Stimulated activated CD8-positive, alpha-beta memory T cell treated with anti-CD3 and anti-CD28 coated beads, Interleukin-7, amount 100 ng/mL, for 48 hours (primary cell): ENCODE data around the gene SLC51B.
"Not testable (repeated sequence)": the region's sequence is repeated elsewhere in the genome, so short reads cannot be mapped to it uniquely, and the experiment has no call there.

Experiments
- DNase-seq, 2 donors: peaks; one replicate each; pipeline ENCODE4 v3.0.0-alpha.2; 2020; ENCODE audit warnings: low read depth in 1 of 2; ENCODE audit errors: extremely low read depth in 1 of 2

The SLC51B gene

DNA sequence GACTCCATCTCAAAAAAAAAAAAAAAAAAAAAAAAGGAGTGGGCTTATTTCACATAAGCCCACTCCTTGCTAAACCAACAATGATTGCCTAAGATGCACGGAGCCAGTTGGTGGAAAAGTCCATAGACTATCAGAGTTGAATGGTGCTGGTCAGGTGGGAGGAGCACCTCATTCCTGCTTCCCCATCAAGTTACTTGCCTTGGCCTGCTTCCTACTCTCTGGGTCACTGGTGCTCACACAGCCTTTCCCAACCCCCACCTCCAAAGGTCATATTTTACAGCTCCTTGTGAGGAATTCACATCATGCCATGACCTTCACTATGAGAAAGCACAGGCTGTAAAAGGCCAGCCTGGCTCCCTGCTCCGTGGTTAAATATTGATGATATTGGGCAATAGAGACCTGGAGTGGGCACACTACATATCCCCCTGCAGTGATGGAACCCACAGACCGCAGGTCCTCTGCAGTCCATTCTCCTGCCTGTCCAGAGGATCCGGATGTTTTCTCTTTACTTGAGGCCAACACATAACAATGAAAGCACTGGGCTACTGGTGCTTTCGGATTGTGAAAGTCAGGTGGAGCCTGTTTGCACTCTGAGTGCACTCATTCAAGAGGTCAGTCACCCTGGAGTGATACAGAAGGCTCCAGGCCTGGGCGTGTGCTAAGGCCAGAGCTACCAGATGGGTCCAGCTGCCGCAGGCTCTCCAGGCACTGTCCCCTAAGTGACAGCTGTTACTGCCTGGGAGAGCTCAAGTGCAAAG, at the start of gene SLC51B:
Gene SLC51B, plus strand, starts transcription at position 664 of the 758 bp plus-strand sequence. CDS start 4,618 bp downstream, outside the sequence.
- no peak for DNase-seq

DNA sequence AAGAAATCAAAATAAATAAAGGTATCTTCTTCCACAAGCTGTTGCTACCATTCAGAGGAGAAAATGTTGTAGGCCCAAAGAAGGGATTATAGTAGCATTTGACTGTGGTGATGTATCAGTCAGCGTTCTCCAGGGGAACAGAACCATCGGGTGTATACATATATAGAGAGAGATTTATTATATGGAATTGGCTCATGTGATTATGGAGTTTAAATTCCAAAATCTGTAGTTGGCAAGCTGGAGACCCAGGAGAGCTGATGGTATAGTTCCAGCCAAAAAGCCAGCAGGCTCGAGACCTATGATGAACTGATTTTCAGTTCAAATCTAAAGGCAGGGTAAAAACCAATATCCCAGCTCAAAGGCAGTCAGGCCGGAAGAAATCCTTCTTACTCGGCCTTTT, 48.1 kb upstream of the SLC51B start:
- DNase-seq, result no peak

DNA sequence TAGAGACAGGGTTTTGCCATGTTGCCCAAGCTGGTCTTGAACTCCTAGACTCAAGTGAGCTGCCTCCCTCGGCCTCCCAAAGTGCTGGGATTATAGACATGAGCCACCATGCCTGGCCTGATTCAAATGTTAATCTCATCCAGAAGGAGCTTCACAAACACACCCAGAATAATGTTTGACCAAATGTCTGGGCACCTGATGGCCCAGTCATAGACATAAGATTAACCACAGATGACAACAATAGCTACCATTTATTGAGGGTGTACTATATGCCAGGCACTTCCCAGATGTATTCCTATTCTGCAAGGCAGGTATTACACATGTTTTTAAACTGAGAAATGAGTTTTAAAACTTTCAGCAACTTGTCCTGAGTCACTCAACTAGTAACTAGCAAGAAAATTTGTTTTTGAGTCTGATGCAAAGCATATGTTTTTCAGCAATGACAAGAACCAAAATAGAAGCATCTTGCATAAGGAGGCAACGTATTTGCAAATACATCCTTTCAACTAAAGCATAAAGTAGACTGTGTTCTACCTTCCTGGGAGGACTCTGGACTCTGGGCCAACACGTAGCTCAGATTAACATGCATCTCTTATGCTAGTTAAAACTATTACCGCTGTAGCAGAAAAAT, 47.3 kb upstream of the SLC51B start:
- DNase-seq, result no peak

DNA sequence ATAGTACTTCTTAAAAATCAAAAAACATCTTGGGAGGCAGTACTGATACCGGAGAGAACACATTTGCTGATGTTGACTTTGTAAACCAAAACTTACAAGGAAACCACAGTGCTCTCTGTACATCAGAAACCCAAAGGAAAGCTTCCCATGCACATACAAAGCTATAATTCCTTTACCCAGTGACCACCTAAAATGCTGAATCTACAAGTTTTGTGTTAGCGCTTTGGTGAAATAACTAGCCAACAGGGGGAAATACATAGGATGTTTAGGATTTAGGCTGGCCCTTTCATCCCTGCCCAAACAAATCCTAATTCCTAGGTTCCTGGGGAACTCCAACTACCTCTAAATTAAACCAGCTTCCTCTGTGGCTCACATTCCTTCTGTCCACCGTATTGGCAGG, 40.2 kb upstream of the SLC51B start:
- DNase-seq, result no peak

DNA sequence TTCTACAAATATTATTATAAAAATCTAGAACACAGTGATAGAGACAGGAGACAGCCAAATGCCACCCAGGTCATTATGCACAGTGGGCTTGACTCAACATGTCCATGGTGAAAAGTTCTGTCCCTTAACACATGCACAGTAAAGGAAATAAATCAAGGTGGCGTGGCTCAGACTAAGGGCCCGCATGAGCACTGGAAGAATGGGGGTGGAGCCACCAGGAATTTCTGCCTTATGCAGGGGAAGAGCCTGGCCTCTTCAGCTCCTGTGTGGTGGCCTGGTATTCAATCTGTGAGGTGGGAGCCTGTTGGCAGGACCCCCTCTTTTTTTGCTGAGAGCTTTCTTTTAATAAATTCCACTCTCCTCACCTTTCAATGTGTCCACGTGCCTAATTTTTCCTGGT, 38.3 kb upstream of the SLC51B start:
- DNase-seq, result no peak

DNA sequence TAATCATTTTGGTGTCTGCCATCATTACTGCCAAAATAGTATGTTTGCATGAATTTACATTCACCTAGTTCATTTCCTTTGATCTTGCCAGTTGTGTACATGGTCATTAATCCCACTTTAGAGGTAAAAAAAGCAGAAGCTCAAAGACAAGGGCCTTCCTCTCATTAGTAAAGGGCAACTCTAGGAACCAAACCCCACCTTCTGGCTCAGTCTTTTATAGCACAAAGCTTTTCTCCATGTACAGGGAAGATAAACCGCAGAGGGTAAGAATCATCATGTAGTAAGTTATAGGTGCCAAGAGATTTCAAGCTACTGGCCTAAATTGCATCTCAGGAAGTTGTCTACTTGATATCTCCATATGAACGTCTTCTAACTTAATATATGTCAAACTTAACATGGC, 36.2 kb upstream of the SLC51B start:
- DNase-seq, result no peak

DNA sequence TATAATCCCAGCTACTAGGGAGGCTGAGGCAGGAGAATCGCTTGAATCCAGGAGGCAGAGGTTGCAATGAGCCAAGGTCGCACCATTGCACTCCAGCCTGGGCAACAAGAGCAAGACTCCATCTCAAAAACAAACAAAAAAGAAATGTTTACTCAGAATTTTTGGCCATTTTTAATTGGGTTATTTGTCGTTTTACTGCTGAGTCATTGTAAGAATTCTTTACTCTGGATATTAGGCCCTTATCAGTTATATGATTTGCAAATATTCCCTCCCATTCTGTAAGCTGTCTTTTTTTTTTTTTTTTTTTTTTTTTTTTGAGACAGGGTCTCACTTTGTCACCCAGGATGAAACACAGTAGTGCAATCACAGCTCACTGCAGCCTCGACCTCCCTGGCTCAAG, 34.0 kb upstream of the SLC51B start:
- DNase-seq, result not testable (repeated sequence)

DNA sequence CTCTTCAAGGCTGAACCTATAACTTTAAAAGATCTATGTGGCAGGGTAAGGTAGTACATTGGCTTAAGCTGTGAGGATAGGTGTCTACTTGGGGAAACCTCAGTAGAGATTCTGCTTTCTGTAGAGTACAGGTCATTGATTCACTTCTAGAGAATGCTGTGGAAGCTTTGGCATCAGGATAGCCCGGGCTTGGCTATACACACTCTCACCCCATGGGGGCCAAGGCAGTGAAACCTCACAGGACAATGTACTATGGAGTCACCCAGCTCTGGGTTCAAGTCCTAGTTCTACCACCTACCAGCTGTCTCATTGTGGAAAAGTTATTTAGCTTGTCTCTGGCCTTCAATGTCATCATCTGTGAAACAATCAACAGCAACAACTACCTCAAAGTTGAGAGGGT, 24.8 kb upstream of the SLC51B start:
- DNase-seq, result no peak

DNA sequence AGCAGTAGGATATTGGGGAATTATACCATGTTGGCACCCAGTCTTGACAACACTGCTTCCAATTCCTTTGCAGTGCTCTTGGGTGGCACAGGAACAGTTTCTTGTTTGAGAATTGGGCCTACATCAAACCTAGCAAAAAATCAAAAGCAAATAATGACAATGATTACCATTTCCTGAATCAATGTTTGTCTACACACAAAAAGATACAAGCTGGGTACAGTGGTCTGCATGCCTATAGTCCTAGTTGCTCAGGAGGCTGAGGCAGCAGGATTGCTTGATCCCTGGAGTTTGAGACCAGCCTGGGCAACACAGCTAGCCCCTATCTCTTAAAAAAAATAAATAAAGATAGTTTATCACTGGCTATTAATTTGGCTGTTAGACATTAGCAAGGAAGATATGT, 23.7 kb upstream of the SLC51B start:
- DNase-seq, result no peak

DNA sequence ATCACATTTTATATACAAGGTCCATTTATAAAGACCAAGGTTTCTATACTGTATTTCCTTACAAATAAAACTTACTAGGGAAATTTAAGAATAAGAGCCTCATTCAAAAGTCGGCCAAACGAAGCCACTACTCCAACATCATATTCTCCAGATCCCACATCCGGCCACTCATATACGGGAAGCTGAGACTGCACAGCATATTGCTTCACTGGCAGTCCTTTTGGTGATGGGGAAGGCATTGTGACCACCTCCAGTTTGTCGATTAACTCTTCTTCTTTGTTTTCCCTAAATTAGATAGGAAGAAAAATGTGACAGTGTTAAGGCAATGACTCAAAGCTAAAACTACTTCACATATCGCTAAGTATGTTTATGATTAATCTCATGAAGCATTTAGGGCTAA, 18.4 kb upstream of the SLC51B start:
- no peak for DNase-seq

DNA sequence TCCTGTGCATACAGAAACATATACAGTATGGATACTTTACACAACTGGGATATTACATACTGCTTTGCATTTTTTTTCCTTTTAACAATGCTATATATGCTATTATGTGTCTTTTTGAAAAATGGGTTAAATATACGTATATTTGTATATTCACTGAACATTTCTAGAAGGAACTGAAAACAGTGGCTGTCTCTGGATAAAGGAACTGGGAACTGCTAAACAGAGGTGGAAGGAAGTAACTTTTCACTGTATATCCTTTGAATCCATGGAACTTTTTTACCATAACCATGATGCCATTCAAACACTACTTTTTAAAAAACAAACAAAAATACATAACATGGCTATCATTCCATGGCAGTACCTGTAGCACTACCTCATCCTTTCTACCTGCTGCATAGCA, 17.6 kb upstream of the SLC51B start:
- DNase-seq, result no peak

DNA sequence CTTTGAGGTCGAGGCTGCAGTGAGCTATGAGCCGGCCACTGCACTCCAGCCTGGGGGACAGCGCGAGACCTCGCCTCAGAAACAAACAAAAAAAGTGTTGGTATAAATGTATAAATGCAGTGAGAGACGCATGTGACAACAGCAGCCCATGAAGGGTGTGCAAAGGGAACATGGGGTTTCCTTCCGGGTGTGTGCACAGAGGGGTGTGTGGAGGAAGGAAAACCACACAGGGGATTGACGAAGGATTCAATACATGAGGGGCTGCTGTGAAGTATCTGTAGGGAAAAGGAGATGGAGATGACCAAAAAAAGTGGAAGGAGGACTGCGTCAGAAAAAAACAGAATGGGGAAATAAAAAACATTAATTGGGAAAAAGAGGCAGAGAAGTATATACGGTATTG, 16.8 kb upstream of the SLC51B start:
- no peak for DNase-seq

DNA sequence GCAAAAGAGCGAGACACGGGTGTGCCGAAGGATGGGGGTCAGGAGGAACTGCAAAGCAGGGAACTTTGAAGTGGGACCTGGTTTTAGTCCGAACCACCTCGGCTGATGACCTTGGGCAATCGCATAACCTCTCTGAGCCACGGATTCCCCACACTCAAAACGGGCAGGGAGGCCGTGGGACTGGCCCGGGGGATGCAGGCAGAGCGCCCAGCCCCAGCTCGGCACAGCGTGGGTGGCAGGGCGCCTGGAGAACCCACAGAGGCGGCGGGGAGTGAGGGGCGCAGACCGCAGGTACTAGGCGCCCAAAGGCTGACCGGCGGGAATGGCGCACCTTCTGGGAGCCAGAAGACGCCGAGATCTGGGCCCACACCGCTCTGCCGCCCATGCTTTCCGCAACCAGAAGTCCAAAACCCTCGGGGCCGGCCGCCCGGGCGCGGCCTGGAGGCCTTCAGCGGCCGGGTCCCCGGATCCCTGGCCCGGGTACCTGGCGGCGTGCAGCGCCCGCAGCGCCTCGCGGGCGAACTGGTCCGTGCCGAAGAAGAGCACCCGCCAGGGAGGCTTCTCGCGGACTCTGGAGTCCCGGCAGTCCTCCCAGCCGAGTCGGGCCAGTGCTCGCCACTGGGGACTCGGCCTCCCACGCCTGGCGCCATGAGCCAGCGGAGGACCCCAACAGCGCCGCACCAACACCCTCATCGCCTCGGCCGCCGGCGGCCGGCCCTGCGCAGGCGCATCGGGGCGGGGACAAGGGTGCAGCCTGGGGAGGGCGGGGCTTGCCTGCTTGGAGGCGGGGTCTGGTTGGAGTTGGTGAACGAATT, 16.1 kb upstream of the SLC51B start, which contains the start of gene MTFMT:
Gene MTFMT, minus strand, starts transcription at position 719 of the 815 bp plus-strand sequence. Its CDS starts 26 bp downstream, at position 693.
- peak; percentile 82 to 90 for DNase-seq

DNA sequence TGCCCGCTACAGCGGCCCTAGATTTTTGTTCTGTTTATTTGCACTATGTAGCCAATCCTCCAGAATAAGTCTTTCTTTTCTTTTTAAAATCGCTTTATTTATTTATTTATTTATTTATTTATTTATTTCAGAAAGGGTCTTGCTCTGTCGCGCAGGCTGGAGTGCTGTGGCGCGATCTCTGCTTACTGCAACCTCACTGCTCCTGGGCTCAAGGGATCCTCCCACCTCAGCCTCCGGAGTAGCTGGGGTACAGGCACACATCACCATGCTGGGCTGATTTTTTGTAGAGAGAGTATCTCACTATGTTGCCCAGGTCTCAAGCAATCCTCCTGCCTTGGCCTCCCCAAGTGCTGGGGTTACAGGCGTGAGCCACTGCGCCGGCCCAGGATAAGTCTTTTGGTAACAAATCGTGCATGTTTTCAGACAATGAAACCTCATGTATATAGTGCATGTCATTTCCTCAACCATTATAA, 15.4 kb upstream of the SLC51B start:
- DNase-seq, result no peak

DNA sequence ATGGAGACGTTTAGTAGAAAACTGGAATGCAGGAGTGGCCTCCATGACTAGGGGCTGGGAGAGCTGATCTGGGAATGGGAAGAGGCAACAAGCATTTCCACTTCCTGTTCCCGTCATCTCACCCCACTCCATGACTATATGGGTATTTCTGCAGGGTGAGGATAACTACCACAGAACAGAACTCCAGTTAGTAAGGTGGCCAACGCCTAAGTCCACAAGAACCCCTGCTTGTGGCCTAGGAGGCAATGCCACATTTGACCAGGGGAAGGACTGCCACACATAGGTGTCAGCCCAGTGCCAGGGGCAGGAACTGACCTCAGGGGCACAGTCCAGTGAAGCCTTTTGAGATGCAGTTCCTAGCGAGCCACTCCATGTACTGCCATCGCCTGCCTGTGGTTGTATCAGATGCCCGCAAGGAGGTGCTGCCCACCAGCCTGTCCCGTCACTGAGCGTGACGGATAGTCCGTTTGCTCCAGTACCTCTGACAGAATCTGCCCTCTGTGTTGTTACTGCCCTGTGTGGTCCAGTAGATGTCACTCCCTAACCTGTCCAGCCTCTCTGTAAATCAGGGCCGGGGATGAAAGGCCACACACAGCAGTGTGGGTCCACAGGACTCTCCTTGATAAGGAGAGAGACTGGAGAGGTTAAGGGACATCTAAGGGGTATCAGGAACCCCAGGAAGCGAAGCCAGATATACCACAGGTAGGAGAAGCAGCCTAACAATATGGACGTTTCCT, 12.2 kb upstream of the SLC51B start:
- DNase-seq, result peak; percentile 9 to 23

DNA sequence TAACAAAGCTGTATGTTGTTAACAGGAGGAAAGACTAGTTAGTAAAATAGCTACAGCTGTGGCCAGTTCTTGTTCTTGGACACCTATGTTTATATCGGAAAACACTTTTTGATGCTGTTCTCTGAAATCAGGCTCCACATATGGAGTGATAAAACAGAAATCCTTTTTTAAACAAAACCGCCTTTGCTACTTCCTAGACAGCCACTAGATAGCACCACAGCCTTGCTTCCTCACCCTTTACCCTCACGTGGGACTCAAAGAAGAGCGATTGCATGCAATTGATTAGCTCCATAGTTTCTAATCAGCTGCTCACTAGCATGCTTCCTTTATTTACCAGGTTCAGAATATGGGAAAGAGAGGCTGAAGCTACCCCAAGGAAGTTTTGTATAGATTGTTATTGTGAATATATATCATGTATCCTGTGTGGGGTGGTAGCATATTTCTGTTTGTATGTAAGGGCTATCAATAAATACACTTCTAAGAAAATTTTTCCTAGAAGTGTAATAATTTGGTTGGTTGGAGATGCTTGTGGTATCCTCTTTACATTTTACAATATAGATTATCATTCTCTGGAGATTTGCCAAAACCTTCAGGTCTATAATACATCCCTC, 11.4 kb upstream of the SLC51B start:
- DNase-seq, result no peak

DNA sequence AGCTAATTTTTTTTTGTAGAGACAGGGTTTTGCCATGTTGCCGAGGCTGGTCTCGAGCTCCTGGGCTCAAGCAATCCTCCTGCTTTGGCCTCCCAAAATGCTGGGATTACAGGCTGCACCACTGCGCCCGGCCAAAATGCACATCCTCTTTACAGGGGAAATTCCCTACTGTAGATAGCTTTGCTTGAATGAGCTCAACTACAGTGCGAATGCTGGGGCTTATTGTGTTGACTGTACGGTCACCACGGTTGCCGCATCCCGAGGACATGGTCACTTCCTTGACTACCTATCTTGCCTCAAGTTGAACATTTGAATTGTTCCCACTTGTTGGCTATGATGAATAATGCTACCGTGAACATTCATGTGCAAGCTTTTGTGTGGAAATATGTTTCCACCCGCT, 10.5 kb upstream of the SLC51B start:
- no peak for DNase-seq

DNA sequence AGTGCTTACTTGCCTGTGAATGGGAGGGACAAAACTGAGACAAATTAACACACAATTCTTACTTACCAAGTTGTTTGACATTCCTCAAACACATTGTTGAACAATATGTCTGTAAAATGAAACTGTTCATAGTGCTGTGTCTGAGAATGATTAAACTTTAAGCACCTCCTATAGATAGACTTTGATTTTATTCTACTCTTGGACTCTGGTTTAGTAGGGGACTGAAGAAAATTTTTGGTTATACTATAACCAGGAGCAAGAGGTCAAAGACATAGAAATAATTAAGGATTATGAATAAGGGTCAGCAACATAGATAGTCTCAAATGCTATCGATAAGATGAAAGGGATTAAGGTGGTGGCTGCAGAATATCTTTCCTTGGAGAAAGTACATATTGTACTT, 7.9 kb upstream of the SLC51B start:
- no peak for DNase-seq

DNA sequence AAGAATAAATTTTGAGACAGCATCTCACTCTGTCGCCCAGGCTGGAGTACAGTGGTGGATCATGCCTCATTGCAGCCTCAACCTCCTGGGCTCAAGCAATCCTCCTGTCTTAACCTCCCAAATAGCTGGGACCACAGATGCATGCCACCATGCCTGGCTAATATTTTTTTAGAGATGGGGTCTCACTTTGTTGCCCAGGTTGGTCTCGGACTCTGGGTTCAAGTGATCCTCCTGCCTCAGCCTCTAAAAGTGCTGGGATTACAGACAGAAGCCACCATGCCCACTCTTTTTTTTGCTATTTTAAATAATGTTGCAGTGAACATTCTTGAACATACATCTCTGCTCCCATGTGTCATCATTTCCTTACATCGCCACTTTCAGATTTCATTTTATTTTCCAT, 6.8 kb upstream of the SLC51B start:
- DNase-seq, result no peak

DNA sequence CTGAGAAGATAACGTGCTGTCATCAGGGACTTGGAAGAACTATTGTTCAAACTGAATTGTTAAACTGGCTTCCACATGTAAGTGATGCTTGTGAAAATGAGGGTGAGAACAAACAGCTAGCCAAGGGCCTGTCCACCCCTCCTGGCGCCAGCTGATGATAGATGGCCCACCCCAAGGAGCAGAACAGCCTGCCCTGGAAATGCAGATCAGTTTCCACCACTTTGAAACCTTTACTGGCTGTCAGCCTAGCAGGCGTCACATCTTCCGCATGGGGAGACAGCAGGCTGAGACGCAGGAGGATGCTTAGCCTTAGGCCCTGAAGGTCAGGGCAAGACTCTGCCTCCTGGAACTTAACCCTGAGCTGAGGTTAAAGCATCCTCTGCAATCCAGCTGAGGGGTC, 6.4 kb upstream of the SLC51B start:
- DNase-seq, result no peak
